CD4-positive, alpha-beta T cell (primary cell): ENCODE results near the gene SH3RF3. TPM values are rescaled to one million over a fixed set of nuclear protein-coding genes. Genes with fewer than 3 reads are reported as not detected.

Experiments used
- ATAC-seq: fragments of 200-7000 bp; cut with Tn5 transposase; one replicate; pipeline ENCODE4 v1.10.0; 2022; ENCODE audit warnings: mild to moderate bottlenecking; ENCODE audit not compliant: poor library complexity
- CTCF ChIA-PET: fragments of 350-600 bp; sonication (Branson Sonifier 250); formaldehyde crosslinking; loops from one replicate; lab custom pipeline; 2021; ENCODE audit warnings: antibody characterized with exemption, inconsistent platforms; lab: Charles Lee
- POLR2A ChIA-PET: fragments of 350-600 bp; sonication (Branson Sonifier 250); formaldehyde crosslinking; loops from one replicate; lab custom pipeline; 2021; ENCODE audit warnings: antibody characterized with exemption, inconsistent platforms; lab: Charles Lee
- DNase-seq, 14 experiments: peaks; one replicate each; pipeline ENCODE4 v3.0.0-alpha.2; 2013 to 2020; ENCODE audit warnings: mixed read lengths in 2 of 14
- H3K27ac ChIP-seq, 2 donors: one replicate each; pipeline versions ENCODE4 v1.5.1 to v1.7.0; 2013; ENCODE audit warnings: low read length in 2 of 2, low read depth in 1 of 2, mild to moderate bottlenecking in 1 of 2
- H3K27me3 ChIP-seq, 2 experiments: 1 replicate in 1 of 2; 2 replicates in 1 of 2; pipeline versions ENCODE4 v1.6.1 to v1.7.0; 2013; ENCODE audit warnings: low read length in 2 of 2, control low read depth in 1 of 2, mild to moderate bottlenecking in 1 of 2, moderate library complexity in 1 of 2; ENCODE audit not compliant: insufficient read depth in 2 of 2, control insufficient read depth in 1 of 2
- H3K36me3 ChIP-seq: one replicate; pipeline ENCODE4 v1.6.1; 2013; ENCODE audit warnings: low read length, control low read depth; ENCODE audit not compliant: insufficient read depth
- H3K4me1 ChIP-seq: one replicate; pipeline ENCODE4 v1.6.1; 2013; ENCODE audit warnings: low read length, control low read depth; ENCODE audit not compliant: insufficient read depth
- H3K4me3 ChIP-seq: one replicate; pipeline ENCODE4 v1.5.1; 2013; ENCODE audit warnings: mild to moderate bottlenecking, low read length, moderate library complexity
- H3K9me3 ChIP-seq, 2 experiments: 1 replicate in 1 of 2; 2 replicates in 1 of 2; pipeline versions ENCODE4 v1.6.1 to v1.7.0; 2013; ENCODE audit warnings: low read length in 2 of 2, mild to moderate bottlenecking in 2 of 2, control low read depth in 1 of 2, moderate library complexity in 1 of 2; ENCODE audit not compliant: control insufficient read depth in 1 of 2, insufficient read depth in 1 of 2
- H3K27ac Mint-ChIP-seq: one replicate; pipeline ENCODE4 v1.8.0; 2020; ENCODE audit warnings: mixed read lengths
- H3K27me3 Mint-ChIP-seq: one replicate; pipeline ENCODE4 v1.8.0; 2021; ENCODE audit warnings: mixed read lengths
- H3K36me3 Mint-ChIP-seq: one replicate; pipeline ENCODE4 v1.8.0; 2021; ENCODE audit warnings: low read depth, mixed read lengths
- H3K4me1 Mint-ChIP-seq: one replicate; pipeline ENCODE4 v1.8.0; 2021; ENCODE audit warnings: low read depth, mixed read lengths
- H3K4me3 Mint-ChIP-seq: one replicate; pipeline ENCODE4 v1.8.0; 2020; ENCODE audit warnings: mild to moderate bottlenecking, mixed read lengths
- H3K9me3 Mint-ChIP-seq: one replicate; pipeline ENCODE4 v1.8.0; 2020; ENCODE audit warnings: mixed read lengths
- intact Hi-C, 2 experiments: fragments of 100-400 bp; cut with DNase I in 1 of 2; cut with micrococcal nuclease in 1 of 2; formaldehyde crosslinking; loops; one replicate each; pipeline versions ENCODE4 v1.15.1 to v1.9.0; 2023 to 2025; cut with DNase I, micrococcal nuclease
- total RNA-seq, 174 experiments: library from RNA in 2 of 174; stranded (reverse) in 2 of 174; gene quantifications; one replicate each; pipeline ENCODE4 v1.2.3 and lab custom pipeline; 2021 to 2026
- TF ChIP-seq, protein P1 (sequence below): fragments of 200-600 bp; IDR thresholded peaks from one replicate; pipeline ENCODE4 v1.8.0; 2022; ENCODE audit warnings: antibody characterized with exemption, mild to moderate bottlenecking

Gene SH3RF3
- total RNA-seq, 2 experiments from 2014 or later = 5.2 to 5.9 TPM

DNA sequence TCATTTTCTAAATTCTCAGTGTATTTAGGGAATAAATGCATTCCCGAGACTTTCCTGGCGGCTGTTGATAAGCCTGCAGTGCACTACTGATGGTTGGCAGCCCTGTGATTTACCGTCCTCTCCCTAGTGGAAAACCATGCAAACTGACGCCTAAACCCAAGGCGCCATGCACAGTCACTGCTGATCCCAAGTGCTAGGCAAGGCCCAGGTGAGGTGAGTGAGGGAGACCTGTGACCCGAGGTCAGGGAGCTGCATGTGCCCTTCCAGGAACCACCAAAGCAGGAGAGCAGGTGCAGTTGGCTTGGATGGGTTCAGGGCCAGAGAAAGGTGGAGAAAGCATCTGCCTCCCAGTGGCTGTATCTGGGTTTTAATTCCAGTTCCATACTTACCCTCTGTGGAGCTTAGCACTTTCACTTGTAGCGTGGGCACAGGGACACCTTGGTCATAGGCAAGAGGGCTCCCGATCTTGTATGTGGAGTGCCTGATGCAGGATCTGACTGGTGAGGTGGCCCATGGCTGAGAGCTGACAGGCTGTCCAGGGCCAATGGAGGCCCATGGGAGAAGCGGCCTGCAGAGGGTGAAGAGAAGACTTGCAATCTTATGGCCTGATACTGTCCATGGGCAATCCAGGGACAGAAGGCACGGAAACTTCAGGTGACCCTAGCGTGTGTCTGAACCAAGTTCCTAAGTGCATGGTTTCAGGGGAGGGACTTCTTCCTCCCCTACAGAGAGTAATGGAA is 131.3 kb downstream of the SH3RF3 start:
- no peak for ATAC-seq
- Histone ChIP-seq H3K27me3 (no peaks in the 10 kb centered on the region), H3K36me3 (no peaks in the 10 kb centered on the region), H3K9me3 (no peaks in the 10 kb centered on the region), H3K27ac (no peak overlapping the region), H3K4me1 (no peaks in the 10 kb centered on the region), H3K4me3 (no peak overlapping the region)
- peak in 1 of 14 experiments; percentile 15 for DNase-seq
- no peaks in the 10 kb centered on the region for H3K27me3 Mint-ChIP-seq
- TF ChIP-seq, protein P1, sequence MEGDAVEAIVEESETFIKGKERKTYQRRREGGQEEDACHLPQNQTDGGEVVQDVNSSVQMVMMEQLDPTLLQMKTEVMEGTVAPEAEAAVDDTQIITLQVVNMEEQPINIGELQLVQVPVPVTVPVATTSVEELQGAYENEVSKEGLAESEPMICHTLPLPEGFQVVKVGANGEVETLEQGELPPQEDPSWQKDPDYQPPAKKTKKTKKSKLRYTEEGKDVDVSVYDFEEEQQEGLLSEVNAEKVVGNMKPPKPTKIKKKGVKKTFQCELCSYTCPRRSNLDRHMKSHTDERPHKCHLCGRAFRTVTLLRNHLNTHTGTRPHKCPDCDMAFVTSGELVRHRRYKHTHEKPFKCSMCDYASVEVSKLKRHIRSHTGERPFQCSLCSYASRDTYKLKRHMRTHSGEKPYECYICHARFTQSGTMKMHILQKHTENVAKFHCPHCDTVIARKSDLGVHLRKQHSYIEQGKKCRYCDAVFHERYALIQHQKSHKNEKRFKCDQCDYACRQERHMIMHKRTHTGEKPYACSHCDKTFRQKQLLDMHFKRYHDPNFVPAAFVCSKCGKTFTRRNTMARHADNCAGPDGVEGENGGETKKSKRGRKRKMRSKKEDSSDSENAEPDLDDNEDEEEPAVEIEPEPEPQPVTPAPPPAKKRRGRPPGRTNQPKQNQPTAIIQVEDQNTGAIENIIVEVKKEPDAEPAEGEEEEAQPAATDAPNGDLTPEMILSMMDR = no peak
- H3K36me3 Mint-ChIP-seq = no peaks in the 10 kb centered on the region
- peaks cover 23% of the 10 kb centered on the region for H3K4me1 Mint-ChIP-seq
- H3K4me3 Mint-ChIP-seq = no peak overlapping the region
- CTCF ChIA-PET = no interaction called here
- POLR2A ChIA-PET = no interaction called here
- no peaks in the 10 kb centered on the region for H3K9me3 Mint-ChIP-seq
- intact Hi-C loops = no loop called here
- no peak overlapping the region for H3K27ac Mint-ChIP-seq

DNA sequence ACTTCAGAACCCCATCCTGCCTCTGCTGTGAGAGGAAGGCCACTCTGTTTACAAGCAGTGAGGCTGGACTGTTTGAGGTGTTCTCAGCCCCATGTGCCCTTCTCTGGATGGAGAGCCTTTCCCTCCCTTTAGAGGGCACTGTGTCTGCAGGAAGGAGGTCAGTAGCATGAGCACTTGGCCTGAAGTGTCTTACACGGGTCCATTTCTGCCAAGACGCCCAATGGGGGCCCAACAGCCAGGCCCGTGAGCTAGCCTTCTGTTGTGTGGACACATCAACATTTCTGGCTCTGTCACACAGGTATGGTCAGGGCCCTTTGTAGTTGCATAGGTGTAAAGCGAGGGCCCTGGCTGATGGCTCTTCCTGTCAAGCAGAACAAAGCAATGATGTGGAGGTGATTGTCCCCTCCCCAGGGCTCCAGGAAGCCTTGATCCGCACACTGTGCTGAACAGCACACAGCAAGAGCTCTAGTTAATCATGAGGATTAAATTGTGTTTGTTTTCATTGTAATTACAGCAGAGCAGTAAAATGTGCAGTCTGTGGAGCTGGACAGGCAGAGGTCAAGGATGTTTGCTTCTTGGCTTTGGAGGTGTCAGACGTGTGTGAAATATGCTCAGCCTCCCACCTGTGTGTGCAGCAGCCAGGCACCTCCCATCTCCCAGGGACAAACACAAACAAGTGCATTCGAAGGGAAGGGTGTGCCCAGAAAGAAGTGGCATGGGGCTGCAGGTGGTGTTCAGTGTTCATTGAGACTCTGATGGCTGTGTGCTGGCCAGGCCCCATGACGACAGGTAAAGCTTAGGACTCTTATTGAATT is 132.1 kb downstream of the SH3RF3 start:
- Mint-ChIP-seq H3K27me3 (no peaks in the 10 kb centered on the region), H3K36me3 (no peaks in the 10 kb centered on the region), H3K9me3 (no peaks in the 10 kb centered on the region), H3K4me1 (peaks cover 15% of the 10 kb centered on the region), H3K4me3 (no peak overlapping the region), H3K27ac (no peak overlapping the region)
- Histone ChIP-seq H3K4me1 (no peaks in the 10 kb centered on the region), H3K27me3 (no peaks in the 10 kb centered on the region), H3K9me3 (no peaks in the 10 kb centered on the region), H3K4me3 (no peak overlapping the region), H3K27ac (no peak overlapping the region), H3K36me3 (no peaks in the 10 kb centered on the region)
- ATAC-seq (no peak), DNase-seq (peak in 1 of 14 experiments; percentile 27)
- intact Hi-C loops = no loop called here
- CTCF ChIA-PET = no interaction called here
- POLR2A ChIA-PET = no interaction called here
- TF ChIP-seq, protein P1 = no peak

DNA sequence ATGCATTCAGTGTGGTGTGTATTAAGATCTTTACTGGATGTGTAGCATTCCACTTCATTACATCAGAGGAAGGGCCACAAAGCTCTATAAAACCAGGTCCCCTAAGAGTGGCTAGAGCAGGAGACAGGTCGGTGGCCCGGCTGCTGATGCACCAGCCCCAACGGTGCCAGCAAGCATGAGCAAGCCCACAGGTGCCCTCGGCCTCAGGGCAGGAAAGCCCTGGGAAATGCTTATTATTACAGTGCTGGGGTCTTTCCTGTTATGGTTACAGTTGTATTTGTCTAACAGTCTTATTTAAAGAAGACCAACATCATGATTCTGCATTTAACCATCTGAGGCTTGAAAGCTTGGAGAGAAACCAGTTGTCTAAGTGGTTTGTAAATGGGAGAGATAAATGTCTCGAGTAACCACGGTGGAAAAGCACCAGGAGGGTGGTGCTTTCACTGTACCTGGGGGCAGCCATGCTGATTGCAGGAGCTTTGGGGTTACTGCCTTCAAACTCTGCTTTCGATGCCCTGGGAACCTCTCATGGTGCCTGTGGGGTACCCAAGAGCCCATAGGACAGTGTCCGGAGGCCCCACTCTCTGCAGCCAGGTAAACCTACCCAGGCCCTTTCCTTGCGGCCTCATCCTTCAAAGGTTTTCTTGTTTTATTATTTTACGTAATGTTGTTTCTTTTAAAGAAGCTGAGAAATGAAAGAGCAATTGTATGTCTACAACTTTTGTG is 133.1 kb downstream of the SH3RF3 start:
- no peaks in the 10 kb centered on the region for H3K27me3 ChIP-seq
- ChIA-PET POLR2A (no interaction called here), CTCF (no interaction called here)
- Mint-ChIP-seq H3K27ac (no peak overlapping the region), H3K4me3 (no peak overlapping the region), H3K36me3 (no peaks in the 10 kb centered on the region), H3K4me1 (peaks cover 15% of the 10 kb centered on the region), H3K9me3 (no peaks in the 10 kb centered on the region), H3K27me3 (no peaks in the 10 kb centered on the region)
- ATAC-seq (no peak), DNase-seq (peak in 1 of 14 experiments; percentile 23)
- no peaks in the 10 kb centered on the region for H3K36me3 ChIP-seq
- TF ChIP-seq, protein P1 = no peak
- no peaks in the 10 kb centered on the region for H3K9me3 ChIP-seq
- H3K4me3 ChIP-seq = no peak overlapping the region
- intact Hi-C loops = no loop called here
- no peaks in the 10 kb centered on the region for H3K4me1 ChIP-seq
- H3K27ac ChIP-seq = no peak overlapping the region
